ENCODE data around the gene FHDC1.
A peak's percentile ranks its signal among the peaks of the same experiment; 100 is the strongest.

Gene FHDC1

DNA sequence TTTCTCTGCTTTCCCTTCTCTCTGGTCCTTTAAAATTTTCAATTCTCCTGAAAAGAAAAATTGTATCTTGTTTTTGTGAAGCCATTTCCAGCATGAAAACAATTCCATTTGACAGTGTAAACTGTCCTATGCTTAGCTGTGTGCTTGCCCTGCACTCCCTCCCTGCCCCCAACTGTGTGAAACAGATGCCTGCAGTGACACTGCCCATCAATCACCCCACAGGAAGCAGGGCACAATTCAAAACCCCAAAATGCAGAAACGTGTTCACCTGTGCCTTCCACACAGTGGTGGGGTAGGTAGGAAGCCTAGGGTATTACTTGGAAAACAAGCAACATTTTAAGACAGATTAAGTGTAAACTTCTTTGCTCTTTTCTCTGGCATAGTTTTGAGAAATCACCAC lies 6.2 kb upstream of the FHDC1 start:
- no CpG with 5 or more reads among the region's 1 CpG for WGBS
- H3K4me2 ChIP-seq (ENCODE audit: low read length, poor library complexity, severe bottlenecking): no peak overlapping the region
- H3K9me3 ChIP-seq (ENCODE audit: control insufficient read depth, low read length): no peaks in the 10 kb centered on the region
- peak overlapping the region in 1 of 2 experiments; percentile 30 for H3K18ac ChIP-seq (ENCODE audit: low read depth in 1 of 2, low read length in 2 of 2)
- H3K27me3 ChIP-seq (ENCODE audit: control insufficient read depth in 1 of 2, insufficient read depth in 1 of 2, low read length in 2 of 2): peaks cover 0 to 12% of the 10 kb centered on the region in 2 experiments
- H4K91ac ChIP-seq (ENCODE audit: low read length): no peak overlapping the region
- no peaks in the 10 kb centered on the region for H3K79me1 ChIP-seq (replicated peaks; ENCODE audit: low read length, poor library complexity, severe bottlenecking)
- no peak overlapping the region for H3K9ac ChIP-seq (ENCODE audit: low read length)
- H3K23ac ChIP-seq (ENCODE audit: low read length in 2 of 2): no peak overlapping the region
- H2BK5ac ChIP-seq (ENCODE audit: low read depth, low read length, poor library complexity, severe bottlenecking): no peak overlapping the region
- no peak overlapping the region for H2BK15ac ChIP-seq (ENCODE audit: low read depth, poor library complexity, severe bottlenecking)
- H3K4ac ChIP-seq (ENCODE audit: low read depth in 1 of 2, low read length in 2 of 2): no peak overlapping the region
- peaks cover 2% of the 10 kb centered on the region for H3K4me1 ChIP-seq (ENCODE audit: control insufficient read depth, insufficient read depth, low read depth, low read length)
- no peak overlapping the region for H4K8ac ChIP-seq (ENCODE audit: low read length)
- no peak overlapping the region for H3K27ac ChIP-seq (ENCODE audit: low read length, poor library complexity, severe bottlenecking)
- no peak overlapping the region for H3K4me3 ChIP-seq (ENCODE audit: insufficient read depth in 1 of 2, low read depth in 1 of 2, low read length in 2 of 2)
- H2BK120ac ChIP-seq (ENCODE audit: low read depth, low read length): no peak overlapping the region
- no peak overlapping the region for H3K14ac ChIP-seq (ENCODE audit: low read length in 2 of 2)
- no peak for DNase-seq
- H3K36me3 ChIP-seq (ENCODE audit: control insufficient read depth in 1 of 2, insufficient read depth in 2 of 2, low read depth in 1 of 2, low read length in 2 of 2): no peaks in the 10 kb centered on the region
- H2BK12ac ChIP-seq (ENCODE audit: low read length in 2 of 2): no peak overlapping the region
- no peak overlapping the region for H2AFZ ChIP-seq (ENCODE audit: low read depth, low read length)
- no peak overlapping the region for H2AK5ac ChIP-seq (ENCODE audit: low read length, severe bottlenecking)

DNA sequence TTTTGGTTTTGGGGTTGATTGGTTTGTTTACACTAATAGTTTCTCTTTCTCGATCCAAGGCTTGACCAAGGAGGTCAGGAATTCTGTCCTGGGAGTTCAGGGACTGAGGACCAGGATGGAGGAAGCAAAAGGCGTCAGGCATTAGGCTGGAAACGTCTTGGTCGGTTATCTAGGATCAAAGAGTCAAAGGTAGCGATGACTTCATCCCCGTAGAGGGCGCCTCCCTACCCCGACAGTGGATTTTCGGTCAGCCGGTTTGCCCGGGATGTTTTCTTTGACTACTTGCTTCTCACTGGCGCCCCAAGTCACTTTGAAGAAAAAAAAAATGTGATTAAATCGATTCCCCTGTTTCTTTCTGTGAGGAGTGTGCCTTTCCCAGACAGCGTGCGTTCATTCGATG lies 980 bp upstream of the FHDC1 start:
- Histone ChIP-seq H3K4me3 (ENCODE audit: insufficient read depth in 1 of 2, low read depth in 1 of 2, low read length in 2 of 2) (no peak overlapping the region), H2BK15ac (ENCODE audit: low read depth, poor library complexity, severe bottlenecking) (no peak overlapping the region), H3K9me3 (ENCODE audit: control insufficient read depth, low read length) (no peaks in the 10 kb centered on the region), H3K36me3 (ENCODE audit: control insufficient read depth in 1 of 2, insufficient read depth in 2 of 2, low read depth in 1 of 2, low read length in 2 of 2) (no peaks in the 10 kb centered on the region), H4K8ac (ENCODE audit: low read length) (no peak overlapping the region), H2BK5ac (ENCODE audit: low read depth, low read length, poor library complexity, severe bottlenecking) (no peak overlapping the region), H3K4me1 (ENCODE audit: control insufficient read depth, insufficient read depth, low read depth, low read length) (peaks cover 18% of the 10 kb centered on the region), H3K9ac (ENCODE audit: low read length) (no peak overlapping the region), H2AFZ (ENCODE audit: low read depth, low read length) (no peak overlapping the region), H3K23ac (ENCODE audit: low read length in 2 of 2) (no peak overlapping the region), H3K27ac (ENCODE audit: low read length, poor library complexity, severe bottlenecking) (no peak overlapping the region), H2BK120ac (ENCODE audit: low read depth, low read length) (no peak overlapping the region), H3K18ac (ENCODE audit: low read depth in 1 of 2, low read length in 2 of 2) (no peak overlapping the region), H2AK5ac (ENCODE audit: low read length, severe bottlenecking) (no peak overlapping the region), H4K91ac (ENCODE audit: low read length) (no peak overlapping the region), H3K4ac (ENCODE audit: low read depth in 1 of 2, low read length in 2 of 2) (no peak overlapping the region), H3K27me3 (ENCODE audit: control insufficient read depth in 1 of 2, insufficient read depth in 1 of 2, low read length in 2 of 2) (peaks cover 0 to 61% of the 10 kb centered on the region in 2 experiments), H3K79me1 (replicated peaks; ENCODE audit: low read length, poor library complexity, severe bottlenecking) (peaks cover 5% of the 10 kb centered on the region), H3K4me2 (ENCODE audit: low read length, poor library complexity, severe bottlenecking) (peak overlapping the region; percentile 83), H2BK12ac (ENCODE audit: low read length in 2 of 2) (no peak overlapping the region), H3K14ac (ENCODE audit: low read length in 2 of 2) (no peak overlapping the region)
- whole genome bisulfite sequencing: 9% methylated on average over 16 of the region's 16 CpGs
- DNase-seq: peak; percentile 6

DNA sequence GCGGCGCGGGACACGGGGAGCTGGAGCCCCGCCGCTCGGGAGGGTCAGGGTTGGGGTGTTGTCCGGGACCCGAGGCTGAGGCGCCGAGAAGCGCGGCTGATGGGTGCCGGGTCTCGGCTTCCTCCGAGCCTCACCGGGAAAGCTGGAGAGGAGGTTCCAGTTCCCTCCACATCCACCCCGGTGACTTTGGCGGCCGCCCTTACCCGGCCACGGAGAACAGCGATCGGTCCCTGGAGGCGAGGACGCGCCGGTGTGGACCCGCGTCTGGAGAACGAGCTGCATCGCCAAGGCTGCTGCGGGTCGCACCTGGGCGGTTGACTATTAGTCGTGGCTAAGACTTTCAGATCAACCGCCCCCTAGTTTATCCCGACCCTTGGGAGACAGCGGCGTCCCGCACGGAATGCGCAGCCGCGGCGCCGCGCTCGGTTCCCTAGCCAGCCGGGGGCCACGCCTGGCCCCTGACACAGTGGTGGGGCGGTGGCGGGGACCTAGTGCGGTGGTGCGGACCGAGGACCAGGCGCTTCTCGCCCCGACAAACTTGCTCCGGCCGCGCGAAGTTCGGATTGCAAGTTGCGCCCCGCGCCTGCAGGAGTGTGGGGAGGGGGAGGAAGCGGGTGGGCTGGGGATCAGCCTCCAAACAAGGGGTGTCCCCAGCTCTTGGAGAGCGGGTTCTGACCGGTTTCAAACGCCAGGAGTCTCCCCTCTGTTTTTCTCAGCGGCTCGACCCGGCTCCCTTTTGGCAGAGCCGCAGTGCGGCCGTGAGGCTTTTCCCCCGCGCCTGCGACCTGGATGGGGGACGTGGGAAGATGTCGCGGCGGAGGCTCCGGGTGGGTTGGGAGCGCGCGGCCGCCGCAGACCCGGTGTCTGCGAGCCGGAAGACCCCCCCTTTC lies 568 bp downstream of the FHDC1 start:
- peaks cover 18% of the 10 kb centered on the region for H3K4me1 ChIP-seq (ENCODE audit: control insufficient read depth, insufficient read depth, low read depth, low read length)
- 1% methylated on average over 72 of the region's 93 CpGs for WGBS

DNA sequence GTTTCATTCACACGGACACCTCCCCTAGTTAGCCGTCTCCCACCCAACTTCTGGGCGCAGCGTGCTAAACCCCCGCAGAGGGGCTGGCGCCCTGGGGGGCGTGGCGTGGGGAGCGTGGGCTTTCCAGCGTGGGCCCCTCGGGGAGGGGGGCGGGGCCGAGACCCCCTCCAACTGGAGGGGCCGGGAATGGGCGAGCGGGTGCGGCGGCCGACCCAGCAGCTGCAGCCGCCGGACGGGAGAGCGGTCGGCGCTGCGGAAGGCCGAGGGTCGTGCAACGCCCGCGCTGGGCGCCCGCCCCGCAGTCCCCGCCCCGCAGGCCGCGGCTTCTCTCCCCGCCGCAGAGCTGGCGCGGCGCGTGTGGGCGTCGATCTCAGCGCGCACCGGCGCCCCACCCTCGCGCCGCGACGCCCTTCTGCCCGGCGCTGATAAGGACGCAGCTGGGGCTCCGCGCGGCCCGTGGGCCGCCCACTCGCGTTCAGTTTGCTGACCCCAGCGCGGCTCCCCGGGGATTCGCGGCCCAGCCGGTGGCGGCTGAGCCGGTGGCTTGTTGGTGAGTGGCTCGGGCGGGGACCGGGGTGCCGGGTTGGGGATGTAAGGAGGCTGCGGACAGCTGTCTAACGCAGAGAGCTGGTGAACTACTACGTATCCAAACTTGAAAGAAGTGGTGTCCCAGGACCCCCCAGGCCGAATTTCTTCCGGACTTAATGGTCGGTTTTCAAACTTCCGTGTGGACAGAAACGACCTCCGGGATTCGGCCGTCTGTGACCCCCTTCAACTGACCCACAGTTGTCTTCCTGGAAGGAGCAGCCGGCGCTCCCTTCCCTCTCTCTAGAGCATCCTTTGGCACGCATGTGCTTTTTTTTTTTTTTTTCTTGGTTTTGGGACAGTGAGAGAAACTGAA lies 1.5 kb downstream of the FHDC1 start:
- Histone ChIP-seq H3K4me2 (ENCODE audit: low read length, poor library complexity, severe bottlenecking) (peak overlapping the region; percentile 83), H2BK15ac (ENCODE audit: low read depth, poor library complexity, severe bottlenecking) (peak overlapping the region; percentile 15), H4K8ac (ENCODE audit: low read length) (no peak overlapping the region), H2BK120ac (ENCODE audit: low read depth, low read length) (no peak overlapping the region), H2AFZ (ENCODE audit: low read depth, low read length) (peak overlapping the region; percentile 18), H3K18ac (ENCODE audit: low read depth in 1 of 2, low read length in 2 of 2) (no peak overlapping the region), H3K36me3 (ENCODE audit: control insufficient read depth in 1 of 2, insufficient read depth in 2 of 2, low read depth in 1 of 2, low read length in 2 of 2) (no peaks in the 10 kb centered on the region), H3K4ac (ENCODE audit: low read depth in 1 of 2, low read length in 2 of 2) (no peak overlapping the region), H3K4me1 (ENCODE audit: control insufficient read depth, insufficient read depth, low read depth, low read length) (peaks cover 18% of the 10 kb centered on the region), H3K27ac (ENCODE audit: low read length, poor library complexity, severe bottlenecking) (no peak overlapping the region), H3K14ac (ENCODE audit: low read length in 2 of 2) (no peak overlapping the region), H2AK5ac (ENCODE audit: low read length, severe bottlenecking) (no peak overlapping the region), H2BK12ac (ENCODE audit: low read length in 2 of 2) (no peak overlapping the region), H3K9ac (ENCODE audit: low read length) (peak overlapping the region; percentile 60), H4K91ac (ENCODE audit: low read length) (no peak overlapping the region), H3K27me3 (ENCODE audit: control insufficient read depth in 1 of 2, insufficient read depth in 1 of 2, low read length in 2 of 2) (peaks cover 0 to 69% of the 10 kb centered on the region in 2 experiments), H3K9me3 (ENCODE audit: control insufficient read depth, low read length) (no peaks in the 10 kb centered on the region), H3K4me3 (ENCODE audit: insufficient read depth in 1 of 2, low read depth in 1 of 2, low read length in 2 of 2) (peak overlapping the region; percentile 74 to 76), H3K79me1 (replicated peaks; ENCODE audit: low read length, poor library complexity, severe bottlenecking) (peaks cover 11% of the 10 kb centered on the region), H3K23ac (ENCODE audit: low read length in 2 of 2) (no peak overlapping the region), H2BK5ac (ENCODE audit: low read depth, low read length, poor library complexity, severe bottlenecking) (no peak overlapping the region)
- 1% methylated on average over 70 of the region's 91 CpGs for WGBS
- peak; percentile 36 for DNase-seq

More for the DNA sequence above, 568 bp downstream of the FHDC1 start:
- Histone ChIP-seq H3K36me3 (ENCODE audit: control insufficient read depth in 1 of 2, insufficient read depth in 2 of 2, low read depth in 1 of 2, low read length in 2 of 2) (no peaks in the 10 kb centered on the region), H3K23ac (ENCODE audit: low read length in 2 of 2) (peak overlapping the region in 1 of 2 experiments; percentile 67), H2BK12ac (ENCODE audit: low read length in 2 of 2) (no peak overlapping the region), H3K4me2 (ENCODE audit: low read length, poor library complexity, severe bottlenecking) (peak overlapping the region; percentile 83), H2AK5ac (ENCODE audit: low read length, severe bottlenecking) (no peak overlapping the region), H3K27ac (ENCODE audit: low read length, poor library complexity, severe bottlenecking) (no peak overlapping the region), H3K27me3 (ENCODE audit: control insufficient read depth in 1 of 2, insufficient read depth in 1 of 2, low read length in 2 of 2) (peaks cover 0 to 65% of the 10 kb centered on the region in 2 experiments), H3K9ac (ENCODE audit: low read length) (peak overlapping the region; percentile 36), H2BK5ac (ENCODE audit: low read depth, low read length, poor library complexity, severe bottlenecking) (no peak overlapping the region), H3K9me3 (ENCODE audit: control insufficient read depth, low read length) (no peaks in the 10 kb centered on the region), H4K8ac (ENCODE audit: low read length) (no peak overlapping the region), H2BK120ac (ENCODE audit: low read depth, low read length) (no peak overlapping the region), H2AFZ (ENCODE audit: low read depth, low read length) (peak overlapping the region; percentile 51), H3K79me1 (replicated peaks; ENCODE audit: low read length, poor library complexity, severe bottlenecking) (peaks cover 6% of the 10 kb centered on the region), H3K18ac (ENCODE audit: low read depth in 1 of 2, low read length in 2 of 2) (no peak overlapping the region), H4K91ac (ENCODE audit: low read length) (no peak overlapping the region), H3K14ac (ENCODE audit: low read length in 2 of 2) (no peak overlapping the region), H3K4ac (ENCODE audit: low read depth in 1 of 2, low read length in 2 of 2) (no peak overlapping the region), H3K4me3 (ENCODE audit: insufficient read depth in 1 of 2, low read depth in 1 of 2, low read length in 2 of 2) (peak overlapping the region; percentile 74 to 76), H2BK15ac (ENCODE audit: low read depth, poor library complexity, severe bottlenecking) (no peak overlapping the region)
- peak; percentile 40 for DNase-seq
